ENCODE results near the gene BMPR1A. TPM values are rescaled to one million over a fixed set of nuclear protein-coding genes. Genes with fewer than 3 reads are reported as not detected.

Gene BMPR1A
- polyA plus RNA-seq, 3 donors, result 0.25 to 0.67 (median 0.61) TPM

DNA sequence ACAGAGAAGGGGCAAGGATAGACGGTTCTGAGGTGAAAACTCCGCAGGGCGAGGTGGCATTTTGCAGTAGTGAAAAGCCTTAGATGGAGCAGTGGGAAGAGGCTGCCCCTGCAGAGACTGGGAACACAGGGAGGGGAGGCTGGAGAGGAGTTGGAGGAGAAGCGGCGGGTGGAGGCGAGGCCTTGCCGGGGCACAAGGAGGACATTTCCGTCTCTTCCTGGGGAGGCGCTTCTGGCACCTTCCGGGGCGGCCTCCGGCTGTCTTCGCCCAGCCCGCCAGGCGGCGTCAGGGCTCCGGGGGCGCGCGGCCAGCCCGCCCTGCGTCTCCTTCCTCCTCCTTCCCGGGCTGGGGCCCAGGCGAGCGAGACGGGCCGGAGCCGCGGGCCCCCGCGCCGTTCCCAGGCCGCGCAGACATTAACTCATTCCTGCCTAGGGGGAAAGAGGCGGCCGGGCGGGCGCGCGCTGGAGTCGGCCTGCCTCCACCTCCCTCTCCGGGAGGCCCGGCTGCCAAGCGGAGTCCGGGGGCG is 45.4 kb upstream of the BMPR1A start:
- Histone ChIP-seq H3K4me2 (replicated peaks; ENCODE audit: extremely low read depth, low read length, poor library complexity, severe bottlenecking) (peak overlapping the region; percentile 93), H3K27ac (ENCODE audit: low read depth in 1 of 2, low read length in 2 of 2) (peak overlapping the region; percentile 18 to 67), H3K4me1 (ENCODE audit: control insufficient read depth in 1 of 2, insufficient read depth in 2 of 2, low read length in 2 of 2) (peaks cover 12 to 14% of the 10 kb centered on the region in 2 donors), H3K9ac (ENCODE audit: insufficient read depth, low read length, poor library complexity, severe bottlenecking) (peak overlapping the region; percentile 85), H3K27me3 (ENCODE audit: control insufficient read depth in 2 of 2, insufficient read depth in 2 of 2, low read length in 2 of 2) (peaks cover 0 to 7% of the 10 kb centered on the region in 2 donors), H3K79me2 (ENCODE audit: insufficient read depth, low read length) (no peaks in the 10 kb centered on the region), H4K20me1 (ENCODE audit: insufficient read depth, low read length) (no peaks in the 10 kb centered on the region), H3K4me3 (replicated peaks in 1 of 3; ENCODE audit: low read depth in 2 of 3, low read length in 3 of 3) (peak overlapping the region; percentile 39 to 88 (median 79)), H2AFZ (ENCODE audit: insufficient read depth, low read depth, low read length, poor library complexity, severe bottlenecking) (peak overlapping the region; percentile 93), H3K9me3 (replicated peaks in 1 of 2; ENCODE audit: control insufficient read depth in 1 of 2, insufficient read depth in 1 of 2, low read length in 2 of 2) (no peaks in the 10 kb centered on the region), H3K36me3 (replicated peaks in 1 of 2; ENCODE audit: control insufficient read depth in 1 of 2, insufficient read depth in 2 of 2, low read length in 2 of 2) (no peaks in the 10 kb centered on the region)
- peaks cover 11% of the 10 kb centered on the region for H3K4me1 Mint-ChIP-seq
- peaks cover 0 to 5% (median 0%) of the 10 kb centered on the region in 7 donors for H3K9me3 Mint-ChIP-seq
- peak; percentile 73 to 78 (median 73) for DNase-seq
- H3K27me3 Mint-ChIP-seq (ENCODE audit: low read depth in 3 of 3), result peaks cover 9 to 18% (median 13%) of the 10 kb centered on the region in 3 donors
- WGBS (ENCODE audit: insufficient coverage), result 6% methylated on average over 44 of the region's 46 CpGs
- H3K4me3 Mint-ChIP-seq, result peak overlapping the region; percentile 76 to 89
- no peaks in the 10 kb centered on the region for H3K36me3 Mint-ChIP-seq
- H3K27ac Mint-ChIP-seq, result peak overlapping the region in 4 of 7 donors; percentile 15 to 92 (median 59)
- intact Hi-C loops (cut with micrococcal nuclease), result loop anchor here (5.0 to 10.0 kb wide), 2 partner anchors 186 to 194 kb away; no protein-coding TSS in a partner anchor
- TF ChIP-seq, protein P1, sequence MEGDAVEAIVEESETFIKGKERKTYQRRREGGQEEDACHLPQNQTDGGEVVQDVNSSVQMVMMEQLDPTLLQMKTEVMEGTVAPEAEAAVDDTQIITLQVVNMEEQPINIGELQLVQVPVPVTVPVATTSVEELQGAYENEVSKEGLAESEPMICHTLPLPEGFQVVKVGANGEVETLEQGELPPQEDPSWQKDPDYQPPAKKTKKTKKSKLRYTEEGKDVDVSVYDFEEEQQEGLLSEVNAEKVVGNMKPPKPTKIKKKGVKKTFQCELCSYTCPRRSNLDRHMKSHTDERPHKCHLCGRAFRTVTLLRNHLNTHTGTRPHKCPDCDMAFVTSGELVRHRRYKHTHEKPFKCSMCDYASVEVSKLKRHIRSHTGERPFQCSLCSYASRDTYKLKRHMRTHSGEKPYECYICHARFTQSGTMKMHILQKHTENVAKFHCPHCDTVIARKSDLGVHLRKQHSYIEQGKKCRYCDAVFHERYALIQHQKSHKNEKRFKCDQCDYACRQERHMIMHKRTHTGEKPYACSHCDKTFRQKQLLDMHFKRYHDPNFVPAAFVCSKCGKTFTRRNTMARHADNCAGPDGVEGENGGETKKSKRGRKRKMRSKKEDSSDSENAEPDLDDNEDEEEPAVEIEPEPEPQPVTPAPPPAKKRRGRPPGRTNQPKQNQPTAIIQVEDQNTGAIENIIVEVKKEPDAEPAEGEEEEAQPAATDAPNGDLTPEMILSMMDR (IDR thresholded peaks at IDR 0.05), result peak; percentile 89

DNA sequence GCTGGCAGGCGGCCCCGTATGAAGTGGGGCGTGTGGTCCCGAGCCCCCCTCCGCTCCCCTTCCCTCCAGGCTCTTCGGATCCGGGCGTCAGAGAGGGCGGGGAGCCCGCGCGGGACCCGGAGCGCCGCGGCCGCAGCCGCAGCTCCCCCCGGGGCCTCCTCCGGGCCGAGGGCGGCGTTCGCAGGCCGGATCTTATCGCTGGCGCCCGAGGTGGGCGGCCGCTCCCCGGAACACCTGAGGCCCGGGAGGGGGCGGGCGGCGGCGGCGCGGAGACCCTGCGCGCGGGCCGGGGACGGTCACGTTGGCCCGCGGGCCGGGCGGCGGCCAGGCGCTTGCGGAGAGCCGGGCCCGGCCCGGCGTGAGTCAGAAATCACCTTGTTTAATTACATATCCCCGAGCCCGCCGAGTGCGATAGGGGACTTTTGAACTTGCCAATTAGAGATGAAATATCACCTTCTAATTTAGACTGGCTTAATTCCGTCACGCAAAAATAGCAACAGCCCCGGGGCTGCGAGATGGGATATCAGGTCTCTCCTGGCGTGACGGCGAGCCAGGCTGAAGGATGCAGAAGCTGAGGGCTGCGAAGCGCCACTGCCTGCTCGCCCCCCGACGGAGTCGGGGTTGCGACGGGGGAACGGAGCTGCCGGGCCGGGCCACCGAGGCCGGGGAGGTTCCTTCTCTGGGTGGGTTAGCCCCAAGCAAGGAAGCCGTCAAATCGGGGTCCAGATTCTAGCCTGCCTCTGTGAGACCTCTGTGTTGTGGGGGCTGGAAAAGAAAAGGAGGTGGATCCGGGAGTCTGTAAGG is 44.7 kb upstream of the BMPR1A start:
- Histone ChIP-seq H3K4me3 (replicated peaks in 1 of 3; ENCODE audit: low read depth in 2 of 3, low read length in 3 of 3) (peak overlapping the region; percentile 39 to 88 (median 79)), H3K27ac (ENCODE audit: low read depth in 1 of 2, low read length in 2 of 2) (peak overlapping the region in 1 of 2 donors; percentile 67), H4K20me1 (ENCODE audit: insufficient read depth, low read length) (no peaks in the 10 kb centered on the region), H3K27me3 (ENCODE audit: control insufficient read depth in 2 of 2, insufficient read depth in 2 of 2, low read length in 2 of 2) (peaks cover 0 to 7% of the 10 kb centered on the region in 2 donors), H2AFZ (ENCODE audit: insufficient read depth, low read depth, low read length, poor library complexity, severe bottlenecking) (peak overlapping the region; percentile 93), H3K4me1 (ENCODE audit: control insufficient read depth in 1 of 2, insufficient read depth in 2 of 2, low read length in 2 of 2) (peaks cover 12 to 14% of the 10 kb centered on the region in 2 donors), H3K79me2 (ENCODE audit: insufficient read depth, low read length) (no peaks in the 10 kb centered on the region), H3K9ac (ENCODE audit: insufficient read depth, low read length, poor library complexity, severe bottlenecking) (peak overlapping the region; percentile 85), H3K4me2 (replicated peaks; ENCODE audit: extremely low read depth, low read length, poor library complexity, severe bottlenecking) (peak overlapping the region; percentile 93), H3K9me3 (replicated peaks in 1 of 2; ENCODE audit: control insufficient read depth in 1 of 2, insufficient read depth in 1 of 2, low read length in 2 of 2) (no peaks in the 10 kb centered on the region), H3K36me3 (replicated peaks in 1 of 2; ENCODE audit: control insufficient read depth in 1 of 2, insufficient read depth in 2 of 2, low read length in 2 of 2) (no peaks in the 10 kb centered on the region)
- under 1% methylated on average over 78 of the region's 82 CpGs for WGBS (ENCODE audit: insufficient coverage)
- Mint-ChIP-seq H3K4me3 (peak overlapping the region; percentile 81 to 90), H3K27me3 (ENCODE audit: low read depth in 3 of 3) (peaks cover 9 to 18% (median 13%) of the 10 kb centered on the region in 3 donors), H3K27ac (peak overlapping the region in 3 of 7 donors; percentile 8 to 81 (median 40)), H3K36me3 (no peaks in the 10 kb centered on the region), H3K4me1 (peaks cover 11% of the 10 kb centered on the region), H3K9me3 (peaks cover 0 to 5% (median 0%) of the 10 kb centered on the region in 7 donors)
- intact Hi-C loops (cut with micrococcal nuclease), result loop anchor here (5.0 to 10.0 kb wide), 2 partner anchors 186 to 193 kb away; no protein-coding TSS in a partner anchor
- TF ChIP-seq, protein P1 (IDR thresholded peaks at IDR 0.05), result no peak
- DNase-seq, result peak; percentile 6 to 30 (median 28)

Data from CD14-positive monocyte (primary cell).